Cardiac fibroblast (primary cell): ENCODE measurements around the gene SERPINB1.
"Not testable (repeated sequence)": the region's sequence is repeated elsewhere in the genome, so short reads cannot be mapped to it uniquely, and the experiment has no call there.

ENCODE experiments used
- DNase-seq, 2 donors: peaks; one replicate each; pipeline versions ENCODE4 v3.0.0 to v3.0.0-alpha.2; 2010; ENCODE audit warnings: low read depth in 2 of 2
- H3K4me3 ChIP-seq, 2 donors: replicated peaks in 1 of 2; 1 replicate in 1 of 2; 2 replicates in 1 of 2; pipeline ENCODE4 v1.5.1; 2011; ENCODE audit warnings: low read depth in 2 of 2, low read length in 2 of 2, mild to moderate bottlenecking in 2 of 2, moderate library complexity in 1 of 2
- TF ChIP-seq, protein P1 (sequence below): IDR thresholded peaks from one replicate; pipeline ENCODE4 v1.5.1; 2011; ENCODE audit warnings: low read depth, mild to moderate bottlenecking, low read length, inconsistent platforms

The SERPINB1 gene

DNA sequence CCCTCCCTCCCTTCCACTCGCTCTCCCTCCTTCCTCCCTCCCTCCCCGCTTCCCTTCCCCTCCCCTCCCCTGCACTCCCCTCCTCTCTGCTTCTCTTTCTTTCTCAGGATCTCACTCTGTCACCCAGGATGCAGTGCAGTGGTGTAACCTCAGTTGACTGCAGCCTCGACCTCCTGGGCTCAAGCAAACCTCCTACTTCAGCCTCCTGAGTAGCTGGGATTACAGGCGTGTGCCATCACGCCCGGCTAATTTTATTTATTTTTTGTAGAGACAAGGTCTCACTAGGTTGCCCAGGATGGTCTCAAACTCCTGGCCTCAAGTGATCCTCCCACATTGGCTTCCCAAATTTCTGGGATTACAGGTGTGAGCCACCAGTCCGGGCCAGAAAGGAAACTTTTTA is 23.6 kb upstream of the SERPINB1 start:
- TF ChIP-seq, protein P1, sequence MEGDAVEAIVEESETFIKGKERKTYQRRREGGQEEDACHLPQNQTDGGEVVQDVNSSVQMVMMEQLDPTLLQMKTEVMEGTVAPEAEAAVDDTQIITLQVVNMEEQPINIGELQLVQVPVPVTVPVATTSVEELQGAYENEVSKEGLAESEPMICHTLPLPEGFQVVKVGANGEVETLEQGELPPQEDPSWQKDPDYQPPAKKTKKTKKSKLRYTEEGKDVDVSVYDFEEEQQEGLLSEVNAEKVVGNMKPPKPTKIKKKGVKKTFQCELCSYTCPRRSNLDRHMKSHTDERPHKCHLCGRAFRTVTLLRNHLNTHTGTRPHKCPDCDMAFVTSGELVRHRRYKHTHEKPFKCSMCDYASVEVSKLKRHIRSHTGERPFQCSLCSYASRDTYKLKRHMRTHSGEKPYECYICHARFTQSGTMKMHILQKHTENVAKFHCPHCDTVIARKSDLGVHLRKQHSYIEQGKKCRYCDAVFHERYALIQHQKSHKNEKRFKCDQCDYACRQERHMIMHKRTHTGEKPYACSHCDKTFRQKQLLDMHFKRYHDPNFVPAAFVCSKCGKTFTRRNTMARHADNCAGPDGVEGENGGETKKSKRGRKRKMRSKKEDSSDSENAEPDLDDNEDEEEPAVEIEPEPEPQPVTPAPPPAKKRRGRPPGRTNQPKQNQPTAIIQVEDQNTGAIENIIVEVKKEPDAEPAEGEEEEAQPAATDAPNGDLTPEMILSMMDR, result no peak
- no peak overlapping the region for H3K4me3 ChIP-seq
- DNase-seq, result no peak

DNA sequence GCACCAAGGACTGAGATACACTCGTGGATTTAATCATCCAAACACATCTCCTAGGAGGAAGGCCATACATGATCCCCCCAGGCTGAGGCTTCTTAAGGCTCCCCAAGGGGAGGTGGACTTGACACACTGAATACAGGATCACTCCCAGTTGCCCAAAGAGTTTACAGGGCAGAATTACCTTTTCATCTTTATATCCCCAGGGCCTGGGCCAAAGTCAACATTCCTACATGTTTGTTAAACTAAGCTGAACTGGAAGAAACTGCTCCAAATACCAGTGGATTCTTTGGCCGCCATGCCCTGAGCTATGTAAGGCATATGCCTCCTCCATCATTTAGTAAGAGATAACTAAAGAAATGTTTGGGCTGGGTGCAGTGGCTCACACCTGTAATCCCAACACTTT is 22.2 kb upstream of the SERPINB1 start:
- H3K4me3 ChIP-seq, result no peak overlapping the region
- DNase-seq, result no peak
- TF ChIP-seq, protein P1, result no peak

DNA sequence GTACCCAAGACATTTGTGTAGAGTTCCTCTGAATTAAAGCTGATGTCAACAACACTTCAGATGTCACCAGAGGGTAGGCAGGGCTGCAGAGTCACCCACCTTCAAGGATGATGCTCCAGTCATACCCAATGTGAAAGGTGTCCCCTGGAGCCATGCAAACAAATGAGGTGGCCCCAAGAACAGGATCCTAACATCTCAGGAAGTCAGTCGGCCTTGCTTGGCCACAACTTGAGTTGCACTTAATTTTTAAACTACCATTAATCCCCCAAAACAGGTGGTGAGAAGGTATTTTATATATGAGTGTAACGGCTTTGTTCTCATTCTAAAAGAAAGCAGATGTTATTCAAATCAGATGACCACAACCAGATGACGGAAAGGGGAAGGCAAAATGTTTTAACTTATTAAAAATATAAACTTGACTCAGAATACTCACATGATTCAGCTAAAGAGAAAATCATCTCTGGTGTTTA is 21.1 kb upstream of the SERPINB1 start:
- no peak overlapping the region for H3K4me3 ChIP-seq
- no peak for DNase-seq
- TF ChIP-seq, protein P1, result no peak

DNA sequence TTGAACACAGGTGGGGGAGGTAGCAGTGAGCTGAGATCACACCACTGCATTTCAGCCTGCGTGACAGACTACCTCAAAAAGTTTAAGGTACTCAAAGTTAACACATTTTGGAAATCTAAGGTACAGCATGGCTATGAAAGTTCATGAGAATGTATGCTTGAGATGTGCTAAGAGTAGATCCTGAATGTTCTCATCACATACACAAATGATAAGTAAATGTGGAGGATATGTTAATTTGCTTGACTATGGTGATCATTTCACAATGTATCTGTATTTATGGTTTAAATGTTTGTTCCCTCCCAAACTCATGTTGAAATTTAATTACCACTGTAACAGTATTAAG is 20.1 kb upstream of the SERPINB1 start:
- DNase-seq, result no peak
- TF ChIP-seq, protein P1, result no peak
- no peak overlapping the region for H3K4me3 ChIP-seq

DNA sequence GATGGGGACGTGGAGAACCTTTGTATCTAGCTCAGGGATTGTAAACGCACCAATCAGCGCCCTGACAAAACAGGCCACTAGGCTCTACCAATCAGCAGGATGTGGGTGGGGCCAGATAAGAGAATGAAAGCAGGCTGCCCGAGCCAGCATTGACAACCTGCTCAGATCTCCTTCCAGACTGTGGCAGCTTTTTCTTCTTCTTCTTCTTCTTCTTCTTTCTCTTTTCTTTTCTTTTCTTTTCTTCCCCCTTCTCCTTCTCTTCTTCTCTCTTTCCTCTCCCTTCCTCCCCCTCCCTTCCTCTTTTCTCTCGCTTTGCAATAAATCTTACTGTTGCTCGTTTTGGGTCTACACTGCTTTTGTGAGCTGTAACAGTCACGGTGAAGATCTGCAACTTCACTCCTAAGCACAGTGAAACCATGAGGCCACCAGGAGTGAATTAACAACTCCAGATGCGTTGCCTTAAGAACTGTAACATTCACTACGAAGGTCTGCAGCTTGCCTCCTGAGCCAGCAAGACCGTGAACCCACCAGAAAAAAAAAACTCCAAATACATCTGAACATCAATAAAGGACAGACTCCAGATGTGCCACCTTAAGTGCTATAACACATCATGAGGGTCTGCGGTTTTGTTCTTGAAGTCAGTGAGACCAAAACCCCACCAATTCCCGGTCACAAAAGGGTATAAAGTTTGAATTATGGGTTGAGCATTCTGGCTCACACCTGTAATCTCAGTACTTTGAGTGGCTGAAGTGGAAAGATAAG is 19.6 kb upstream of the SERPINB1 start:
- TF ChIP-seq, protein P1, result no peak
- no peak for DNase-seq
- H3K4me3 ChIP-seq, result no peak overlapping the region

DNA sequence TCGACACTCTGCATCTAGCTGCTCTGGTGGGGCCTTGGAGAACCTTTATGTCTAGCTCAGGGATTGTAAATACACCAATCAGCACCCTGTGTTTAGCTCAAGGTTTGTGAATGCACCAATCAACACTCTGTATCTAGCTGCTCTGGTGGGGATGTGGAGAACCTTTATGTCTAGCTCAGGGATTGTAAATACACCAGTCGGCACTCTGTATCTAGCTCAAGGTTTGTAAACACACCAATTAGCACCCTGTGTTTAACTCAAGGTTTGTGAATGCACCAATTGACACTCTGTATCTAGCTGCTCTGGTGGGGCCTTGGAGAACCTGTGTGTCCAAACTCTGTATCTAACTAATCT is 19.0 kb upstream of the SERPINB1 start:
- not testable (repeated sequence) for H3K4me3 ChIP-seq, DNase-seq

DNA sequence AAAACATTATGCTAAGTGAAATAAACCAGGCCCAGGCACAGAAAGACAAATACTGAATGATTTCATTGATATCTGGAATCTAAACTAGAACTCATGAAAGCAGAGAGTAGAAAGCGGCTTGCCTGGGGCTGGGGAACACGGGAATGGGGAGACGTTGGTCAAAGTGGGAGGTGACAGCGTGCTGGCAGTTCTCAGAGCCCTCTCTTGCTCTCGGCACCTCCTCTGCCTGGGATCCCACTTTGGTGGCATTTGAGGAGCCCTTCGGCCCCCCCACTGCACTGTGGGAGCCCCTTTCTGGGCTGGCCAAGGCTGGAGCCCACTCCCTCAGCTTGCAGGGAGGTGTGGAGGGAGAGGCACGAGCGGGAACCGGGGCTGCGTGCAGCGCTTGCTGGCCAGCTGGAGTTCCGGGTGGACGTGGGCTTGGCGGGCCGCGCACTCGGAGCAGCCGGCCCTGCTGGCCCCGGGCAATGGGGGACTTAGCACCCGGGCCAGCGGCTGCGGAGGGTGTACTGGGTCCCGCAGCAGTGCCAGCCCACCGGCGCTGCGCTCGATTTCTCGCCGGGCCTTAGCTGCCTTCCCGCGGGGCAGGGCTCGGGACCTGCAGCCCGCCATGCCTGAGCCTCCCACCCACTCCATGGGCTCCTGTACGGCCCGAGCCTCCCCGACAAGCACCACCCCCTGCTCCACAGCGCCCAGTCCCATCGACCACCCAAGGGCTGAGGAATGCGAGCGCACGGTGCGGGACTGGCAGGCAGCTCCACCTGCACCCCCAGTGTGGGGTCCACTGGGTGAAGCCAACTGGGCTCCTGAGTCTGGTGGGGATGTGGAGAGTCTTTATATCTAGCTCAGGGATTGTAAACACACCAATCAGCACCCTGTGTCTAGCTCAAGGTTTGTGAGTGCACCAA is 18.4 kb upstream of the SERPINB1 start:
- not testable (repeated sequence) for H3K4me3 ChIP-seq, DNase-seq
